ENCODE measurements around the gene ZFAND4. TPM values are rescaled to one million over a fixed set of nuclear protein-coding genes. Genes with fewer than 3 reads are reported as not detected.

The ZFAND4 gene
- total RNA-seq, 1 donor from 2014 or later = 9.1 TPM

- peaks cover 10% of the 10 kb centered on the region for H3K27me3 ChIP-seq (ENCODE audit: control insufficient read depth, insufficient read depth, low read length)
- no peak for TF ChIP-seq CTCF (IDR thresholded peaks at IDR 0.05; ENCODE audit: insufficient read depth, low read length, poor library complexity, severe bottlenecking)
- DNase-seq (ENCODE audit: low read depth) = no peak
- H3K36me3 ChIP-seq (ENCODE audit: control insufficient read depth, insufficient read depth, low read length) = no peaks in the 10 kb centered on the region
- H3K4me3 ChIP-seq (ENCODE audit: low read depth, low read length) = no peak overlapping the region
Observed at GRCh38 chr10:45599646-45600045, 72.9 kb downstream of the ZFAND4 start.

DNA sequence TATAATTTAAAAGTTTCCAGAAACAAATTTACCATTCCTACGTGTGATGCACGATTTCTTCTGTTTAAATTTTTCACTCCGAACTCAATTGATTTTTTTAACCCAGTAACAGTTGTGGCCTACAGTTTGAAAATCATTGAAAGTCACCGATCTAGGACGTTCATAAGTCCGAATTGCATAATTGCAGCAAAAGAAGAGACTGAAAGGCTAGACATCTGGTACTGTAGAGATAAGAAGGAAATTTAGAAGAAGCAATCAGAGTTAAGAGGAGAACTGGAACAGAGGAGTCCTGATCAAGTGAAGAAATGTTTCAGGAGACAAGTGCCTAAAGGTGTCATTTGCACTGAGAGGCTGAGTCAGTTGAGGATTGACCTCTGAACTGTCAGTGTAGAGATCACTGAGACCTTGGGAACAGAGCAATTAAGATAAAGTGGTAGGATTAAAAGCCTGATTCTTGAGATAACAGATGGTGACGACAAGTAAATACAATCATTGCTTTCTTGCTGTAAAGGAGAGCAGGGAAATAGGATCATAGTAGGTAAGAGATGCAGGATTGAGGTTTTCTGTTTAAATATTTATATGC is 73.5 kb downstream of the ZFAND4 start:
- Histone ChIP-seq H3K36me3 (ENCODE audit: control insufficient read depth, insufficient read depth, low read length) (no peaks in the 10 kb centered on the region), H3K27me3 (ENCODE audit: control insufficient read depth, insufficient read depth, low read length) (peaks cover 10% of the 10 kb centered on the region), H3K4me3 (ENCODE audit: low read depth, low read length) (no peak overlapping the region)
- no peak for DNase-seq (ENCODE audit: low read depth)
- no peak for TF ChIP-seq CTCF (IDR thresholded peaks at IDR 0.05; ENCODE audit: insufficient read depth, low read length, poor library complexity, severe bottlenecking)

- H3K36me3 ChIP-seq (ENCODE audit: control insufficient read depth, insufficient read depth, low read length) = no peaks in the 10 kb centered on the region
- H3K27me3 ChIP-seq (ENCODE audit: control insufficient read depth, insufficient read depth, low read length) = peaks cover 10% of the 10 kb centered on the region
- TF ChIP-seq CTCF (IDR thresholded peaks at IDR 0.05; ENCODE audit: insufficient read depth, low read length, poor library complexity, severe bottlenecking) = no peak
- no peak overlapping the region for H3K4me3 ChIP-seq (ENCODE audit: low read depth, low read length)
- DNase-seq (ENCODE audit: low read depth) = no peak
Observed at GRCh38 chr10:45596526-45596925, 76.0 kb downstream of the ZFAND4 start.

- peak; percentile 59 for DNase-seq (ENCODE audit: low read depth)
- H3K36me3 ChIP-seq (ENCODE audit: control insufficient read depth, insufficient read depth, low read length) = no peaks in the 10 kb centered on the region
- peak overlapping the region; percentile 63 for H3K4me3 ChIP-seq (ENCODE audit: low read depth, low read length)
- no peak for TF ChIP-seq CTCF (IDR thresholded peaks at IDR 0.05; ENCODE audit: insufficient read depth, low read length, poor library complexity, severe bottlenecking)
- H3K27me3 ChIP-seq (ENCODE audit: control insufficient read depth, insufficient read depth, low read length) = no peaks in the 10 kb centered on the region
Observed at GRCh38 chr10:45594276-45595157, 78.1 kb downstream of the ZFAND4 start.

GRCh38 chr10:45593938-45594275 is 78.7 kb downstream of the ZFAND4 start:
- Histone ChIP-seq H3K4me3 (ENCODE audit: low read depth, low read length) (peak overlapping the region; percentile 63), H3K36me3 (ENCODE audit: control insufficient read depth, insufficient read depth, low read length) (no peaks in the 10 kb centered on the region), H3K27me3 (ENCODE audit: control insufficient read depth, insufficient read depth, low read length) (no peaks in the 10 kb centered on the region)
- no peak for DNase-seq (ENCODE audit: low read depth)
- no peak for TF ChIP-seq CTCF (IDR thresholded peaks at IDR 0.05; ENCODE audit: insufficient read depth, low read length, poor library complexity, severe bottlenecking)
